GM12872 (cell line): ENCODE measurements around the gene ZCCHC13.

Experiments
- CTCF ChIP-seq: IDR thresholded peaks from 3 replicates; pipeline ENCODE4 v1.5.1; 2011; ENCODE audit warnings: low read depth, mild to moderate bottlenecking, low read length, moderate library complexity; ENCODE audit not compliant: insufficient read depth

ZCCHC13 gene

DNA sequence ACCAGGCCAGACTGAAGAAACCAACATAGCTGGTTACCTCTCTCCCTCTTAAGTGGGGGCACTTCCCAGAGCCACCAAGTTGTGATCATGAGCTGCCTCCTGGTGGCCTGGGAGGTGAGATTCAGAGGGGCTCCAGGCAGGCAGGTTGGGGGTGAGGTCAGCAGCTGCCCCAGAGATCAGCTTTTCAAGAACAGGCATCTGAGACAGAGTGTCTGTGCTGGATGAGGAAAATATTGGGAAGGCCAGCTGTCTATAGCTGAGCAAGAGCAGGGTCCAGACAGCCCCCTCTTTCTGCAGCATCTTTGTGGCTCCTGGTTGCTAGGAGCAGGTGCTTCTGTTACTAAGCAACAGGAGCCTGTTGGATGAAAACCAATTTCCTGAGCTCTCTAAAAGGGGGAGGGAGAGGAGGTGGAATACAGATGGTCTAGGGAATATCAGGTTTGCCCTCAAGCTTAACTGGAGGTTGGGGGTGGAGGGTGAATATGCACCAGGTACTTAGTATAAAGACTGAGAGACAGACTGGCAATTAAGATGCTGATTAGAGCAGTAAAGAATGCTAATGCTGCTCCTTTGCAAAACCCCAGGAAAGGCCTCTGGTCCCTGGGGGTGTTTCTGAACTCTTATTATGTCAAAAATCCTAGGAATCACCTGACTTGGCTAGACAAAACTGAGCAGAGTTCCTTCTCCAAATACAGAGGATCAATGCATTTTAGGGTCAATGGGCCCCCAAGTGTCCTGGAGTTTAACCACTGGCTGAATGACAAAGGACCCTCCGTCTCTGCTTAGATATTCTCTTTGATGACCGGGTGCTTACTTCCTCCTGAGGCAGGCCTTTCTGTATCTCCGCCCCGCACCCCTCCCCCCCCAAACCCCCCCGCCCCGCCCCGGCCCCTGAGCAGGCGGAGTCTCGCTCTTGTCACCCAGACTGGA, 21.4 kb downstream of the ZCCHC13 start:
- no peak for TF ChIP-seq CTCF

DNA sequence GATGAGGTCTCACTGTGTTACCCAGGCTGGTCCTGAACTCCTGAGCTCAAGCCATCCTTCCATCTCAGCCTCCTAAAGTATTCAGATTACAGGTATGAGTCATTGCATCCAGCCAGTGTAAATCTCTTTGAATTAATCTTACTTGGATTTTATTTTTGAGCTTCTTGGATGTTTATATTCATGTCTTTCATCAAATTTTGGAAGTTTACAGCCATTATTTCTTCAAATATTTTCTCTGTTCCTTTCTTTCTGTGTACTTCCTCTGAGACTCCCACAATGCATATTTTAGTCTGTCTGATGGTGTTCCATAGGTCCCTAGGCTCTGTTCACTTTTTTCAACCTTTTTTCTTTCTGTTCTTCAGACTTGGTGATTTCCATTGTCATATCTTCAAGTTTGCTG, 34.9 kb downstream of the ZCCHC13 start:
- TF ChIP-seq CTCF, result no peak

GRCh38 chrX:74340051-74340450, 36.1 kb downstream of the ZCCHC13 start:
- TF ChIP-seq CTCF, result no peak

DNA sequence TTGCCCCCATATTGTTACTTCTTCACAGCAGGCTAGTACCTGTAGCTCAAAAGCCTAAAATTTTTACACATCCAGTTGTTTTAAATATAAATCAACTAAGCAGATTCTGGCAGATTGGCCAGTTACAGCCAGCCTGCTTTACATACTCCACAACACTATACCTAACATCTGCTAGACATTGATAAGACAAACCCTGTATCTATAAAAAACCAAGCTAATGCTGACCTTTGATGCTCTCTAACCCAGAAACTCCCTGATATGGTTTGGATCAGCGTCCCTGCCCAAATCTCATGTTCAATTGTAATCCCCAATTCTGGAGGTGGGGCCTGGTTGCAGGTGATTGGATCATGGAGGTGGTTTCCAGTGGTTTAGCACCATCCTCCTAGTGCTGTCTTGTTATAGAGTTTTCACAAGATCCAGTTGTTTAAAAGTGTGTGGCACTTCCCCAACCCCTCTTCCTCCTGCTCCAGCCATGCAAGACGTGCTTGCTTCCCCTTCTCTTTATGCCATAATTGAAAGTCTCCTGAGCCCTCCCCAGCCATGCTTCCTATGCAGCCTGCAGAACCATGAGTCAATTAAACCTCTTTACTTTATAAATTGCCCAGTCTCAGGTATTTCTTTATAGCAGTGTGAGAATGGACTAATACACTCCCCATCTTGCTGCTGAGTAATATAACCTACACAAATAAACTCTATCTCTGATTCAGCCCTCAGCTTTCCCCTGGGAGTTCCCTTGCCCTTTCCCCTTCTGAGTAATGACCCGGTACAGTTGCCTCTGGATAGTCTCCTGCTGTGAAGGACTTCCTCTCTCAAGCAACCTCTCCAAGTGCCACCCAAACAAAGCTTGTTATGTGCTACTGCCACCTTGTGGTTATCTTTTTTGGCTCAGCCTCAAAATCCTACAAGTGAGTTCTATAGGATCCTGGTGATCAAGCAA, 39.6 kb downstream of the ZCCHC13 start:
- TF ChIP-seq CTCF, result peak; percentile 61; the same call in 2 of the 3 replicates

- no peak for TF ChIP-seq CTCF
These were observed 40.3 kb downstream of the ZCCHC13 start for GRCh38 chrX:74344280-74344622.

DNA sequence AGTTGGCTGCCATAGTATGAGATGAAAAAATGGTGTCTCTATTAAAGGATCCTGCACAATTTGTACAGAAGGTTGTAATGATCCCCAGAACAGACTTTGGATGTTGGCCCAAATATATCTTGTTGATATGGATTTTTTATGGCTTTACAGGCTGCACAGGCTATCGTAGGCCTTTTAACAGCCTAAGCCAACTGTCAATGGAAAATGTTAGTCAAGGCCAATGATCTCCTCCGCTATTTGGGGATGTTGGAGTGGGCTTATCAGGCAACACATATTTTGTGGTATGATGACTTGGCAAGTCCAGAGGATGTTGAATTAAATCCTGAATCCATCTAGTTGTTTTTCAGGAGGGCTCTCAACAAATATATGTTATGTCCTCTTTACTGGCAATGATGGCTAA, 42.1 kb downstream of the ZCCHC13 start:
- no peak for TF ChIP-seq CTCF

DNA sequence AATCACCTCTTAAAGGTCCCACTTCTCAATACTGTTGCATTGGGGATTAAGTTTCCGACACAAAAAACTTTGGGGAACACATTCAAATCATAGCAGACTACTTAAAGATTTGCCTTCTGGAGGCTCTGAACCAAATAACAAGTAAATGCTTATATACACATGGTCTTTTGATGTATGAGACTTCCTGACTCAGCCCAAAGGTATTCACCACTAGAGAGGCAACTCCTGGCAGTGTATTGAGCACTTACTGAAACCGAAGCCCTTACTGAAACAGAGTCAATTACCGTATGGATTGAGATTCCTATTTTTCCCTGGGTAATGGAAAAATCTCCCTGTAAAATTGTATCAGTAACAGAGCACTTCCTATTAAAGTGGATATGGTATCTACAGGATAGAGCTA, 45.4 kb downstream of the ZCCHC13 start:
- no peak for TF ChIP-seq CTCF
